Brain microvascular endothelial cell (primary cell): ENCODE measurements around the gene TDRKH.

Experiments used
- DNase-seq: peaks from one replicate; pipeline ENCODE4 v3.0.0-alpha.2; 2020
- H3K27ac ChIP-seq: fragments of 250-450 bp; sonication (Bioruptor Pico); 2 replicates; pipeline ENCODE4 v1.5.1; 2020; ENCODE audit warnings: mild to moderate bottlenecking, moderate library complexity
- H3K27me3 ChIP-seq: fragments of 250-450 bp; sonication (Bioruptor Pico); replicated peaks from 2 replicates; pipeline ENCODE4 v1.5.1; 2020; ENCODE audit warnings: mild to moderate bottlenecking
- H3K36me3 ChIP-seq: fragments of 250-450 bp; sonication (Bioruptor Pico); replicated peaks from 2 replicates; pipeline ENCODE4 v1.5.1; 2020; ENCODE audit warnings: mild to moderate bottlenecking
- H3K4me3 ChIP-seq: 2 replicates; pipeline ENCODE4 v1.5.1; 2011; ENCODE audit warnings: low read depth, mild to moderate bottlenecking, control low read depth, low read length, moderate library complexity
- CTCF ChIP-seq: IDR thresholded peaks from 2 replicates; pipeline ENCODE4 v1.5.1; 2011; ENCODE audit warnings: low read depth, mild to moderate bottlenecking, moderate library complexity, low read length, control low read depth, inconsistent platforms; ENCODE audit errors: missing control alignments
- in situ Hi-C: cut with HindIII; loops from 2 replicates; pipeline ENCODE4 v1.10.0; 2017; ENCODE audit warnings: low sequenced_read_pairs, low pct_ligation_motif_present

TDRKH gene

GRCh38 chr1:151820940-151821339 is 30.6 kb upstream of the TDRKH start:
- in situ Hi-C loops = no loop called here
- Histone ChIP-seq H3K27me3 (peaks cover 6% of the 10 kb centered on the region), H3K4me3 (no peak overlapping the region), H3K36me3 (no peaks in the 10 kb centered on the region), H3K27ac (no peak overlapping the region)
- TF ChIP-seq CTCF = no peak
- DNase-seq = no peak

DNA sequence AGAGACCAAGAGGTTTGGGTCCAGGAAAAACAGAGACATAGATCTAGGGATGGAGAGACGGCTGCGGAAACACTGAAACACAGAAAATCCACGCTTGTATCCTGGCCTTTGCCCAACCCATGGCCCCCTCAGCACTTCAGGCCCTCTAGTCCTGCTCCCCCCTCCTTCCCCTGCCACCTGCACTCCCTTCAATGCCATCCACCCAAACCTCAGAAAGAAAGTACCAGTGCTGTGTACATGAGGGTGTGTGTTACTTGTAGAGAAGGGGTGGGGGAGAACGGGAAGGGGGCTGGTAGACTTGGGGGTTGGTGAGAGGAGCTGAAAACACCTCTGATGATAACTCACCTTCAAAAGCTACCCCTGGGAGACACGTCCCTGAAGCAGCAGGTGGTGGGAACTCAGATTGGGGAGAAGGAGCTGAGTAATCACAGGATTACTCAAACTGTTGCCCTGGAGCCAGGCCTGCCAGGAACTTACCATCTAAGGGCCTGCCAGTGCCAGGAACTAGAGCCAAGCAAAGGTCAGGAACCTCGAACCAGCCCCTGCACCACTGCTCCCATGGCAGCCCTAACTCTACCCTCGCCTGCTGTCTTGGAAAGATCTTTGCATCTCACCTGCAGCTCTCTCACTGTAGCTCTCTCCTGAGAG is 29.8 kb upstream of the TDRKH start:
- TF ChIP-seq CTCF = no peak
- in situ Hi-C loops = no loop called here
- no peak for DNase-seq
- Histone ChIP-seq H3K36me3 (no peaks in the 10 kb centered on the region), H3K27me3 (peaks cover 6% of the 10 kb centered on the region), H3K4me3 (no peak overlapping the region), H3K27ac (no peak overlapping the region)

DNA sequence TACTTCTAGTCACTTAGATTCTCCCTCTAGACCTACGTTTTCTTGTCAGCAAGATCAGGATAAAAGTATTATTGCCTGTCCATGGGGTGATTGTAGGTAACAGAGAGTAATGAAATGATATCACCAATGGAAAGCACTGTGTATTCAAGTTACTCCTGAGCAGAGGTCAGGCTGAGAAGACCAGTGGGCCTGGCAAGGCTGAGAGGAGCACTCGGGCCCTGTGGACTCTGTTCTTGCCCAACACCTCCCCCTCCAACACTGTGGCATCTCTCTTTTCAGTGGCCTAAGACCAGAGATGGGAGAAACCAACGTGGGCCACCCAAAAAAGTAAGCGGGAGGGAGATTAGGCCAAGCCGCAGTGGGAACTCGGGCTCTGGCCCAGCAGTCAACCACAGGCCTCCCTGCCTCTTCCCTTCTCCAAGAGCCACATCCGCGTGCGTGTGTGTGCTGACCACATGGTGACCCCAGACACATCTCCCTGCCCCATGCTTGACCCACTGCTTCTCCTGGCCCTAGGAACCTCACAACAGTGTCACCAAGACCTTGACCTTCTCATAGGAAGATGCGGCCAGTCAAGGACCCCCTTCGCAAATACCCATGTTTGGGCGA is 29.0 kb upstream of the TDRKH start:
- no peak for TF ChIP-seq CTCF
- peaks cover 6% of the 10 kb centered on the region for H3K27me3 ChIP-seq
- DNase-seq = no peak
- in situ Hi-C loops = no loop called here
- no peak overlapping the region for H3K4me3 ChIP-seq
- H3K36me3 ChIP-seq = no peaks in the 10 kb centered on the region
- H3K27ac ChIP-seq = no peak overlapping the region

- H3K27ac ChIP-seq = no peak overlapping the region
- no peak for DNase-seq
- H3K36me3 ChIP-seq = no peaks in the 10 kb centered on the region
- no peak overlapping the region for H3K4me3 ChIP-seq
- no peak for TF ChIP-seq CTCF
- in situ Hi-C loops = no loop called here
- no peaks in the 10 kb centered on the region for H3K27me3 ChIP-seq
Measured at GRCh38 chr1:151817353-151817730, 27.0 kb upstream of the TDRKH start.

GRCh38 chr1:151816548-151817352 is 26.4 kb upstream of the TDRKH start:
- no peak for DNase-seq
- TF ChIP-seq CTCF = no peak
- Histone ChIP-seq H3K4me3 (no peak overlapping the region), H3K36me3 (no peaks in the 10 kb centered on the region), H3K27ac (no peak overlapping the region), H3K27me3 (no peaks in the 10 kb centered on the region)
- in situ Hi-C loops = no loop called here
